Osteoblast (primary cell): Measurements from ENCODE around the gene MAML2. TPM values are rescaled to one million over a fixed set of nuclear protein-coding genes. Genes with fewer than 3 reads are reported as not detected.

ENCODE experiments used
- DNase-seq: peaks from one replicate; pipeline ENCODE4 v3.0.0; 2011; ENCODE audit warnings: low spot score, mixed read lengths; ENCODE audit not compliant: insufficient read length; ENCODE audit errors: missing footprints
- H2AFZ ChIP-seq: 2 replicates; pipeline ENCODE4 v1.6.0; 2011; ENCODE audit warnings: mild to moderate bottlenecking, low read length
- H3K27ac ChIP-seq: 2 replicates; pipeline ENCODE4 v1.5.1; 2011; ENCODE audit warnings: mild to moderate bottlenecking, low read depth, low read length, moderate library complexity
- H3K27me3 ChIP-seq: 2 replicates; pipeline ENCODE4 v1.6.0; 2012; ENCODE audit warnings: mild to moderate bottlenecking, control low read depth, inconsistent platforms, low read length, moderate library complexity; ENCODE audit not compliant: insufficient read depth
- H3K36me3 ChIP-seq: 2 replicates; pipeline ENCODE4 v1.5.1; 2011; ENCODE audit warnings: mild to moderate bottlenecking, low read length, control low read depth, moderate library complexity; ENCODE audit not compliant: insufficient read depth
- H3K4me1 ChIP-seq: 2 replicates; pipeline ENCODE4 v1.5.1; 2011; ENCODE audit warnings: mild to moderate bottlenecking, low read length, control low read depth, moderate library complexity; ENCODE audit not compliant: insufficient read depth
- H3K4me2 ChIP-seq: 2 replicates; pipeline ENCODE4 v1.6.0; 2011; ENCODE audit warnings: mild to moderate bottlenecking, low read length; ENCODE audit not compliant: insufficient read depth
- H3K4me3 ChIP-seq: fragments of 200-600 bp; sonication (generic); 3 replicates; pipeline ENCODE4 v1.5.1; 2012; ENCODE audit warnings: mild to moderate bottlenecking, low read length, inconsistent platforms; ENCODE audit not compliant: insufficient read depth
- H3K79me2 ChIP-seq: 2 replicates; pipeline ENCODE4 v1.6.0; 2012; ENCODE audit warnings: mild to moderate bottlenecking, low read length, control low read depth, inconsistent platforms; ENCODE audit not compliant: insufficient read depth
- H3K9me3 ChIP-seq: 2 replicates; pipeline ENCODE4 v1.5.1; 2011; ENCODE audit warnings: low read depth, low read length, control low read depth
- H4K20me1 ChIP-seq: 2 replicates; pipeline ENCODE4 v1.6.0; 2012; ENCODE audit warnings: mild to moderate bottlenecking, low read length, control low read depth; ENCODE audit not compliant: insufficient read depth
- total RNA-seq: library from RNA; depleted of rRNA; stranded (reverse); fragments of >200 nt; gene quantifications from 2 replicates; pipeline ENCODE4 v1.2.3, GENCODE V29; 2012
- TF ChIP-seq, protein P1 (sequence below): IDR thresholded peaks from 2 replicates; pipeline ENCODE4 v1.5.1; 2011; ENCODE audit warnings: mild to moderate bottlenecking, low read depth, low read length, moderate library complexity; ENCODE audit errors: extremely low read depth

Gene MAML2
- total RNA-seq, 1 donor = 17.4 TPM

DNA sequence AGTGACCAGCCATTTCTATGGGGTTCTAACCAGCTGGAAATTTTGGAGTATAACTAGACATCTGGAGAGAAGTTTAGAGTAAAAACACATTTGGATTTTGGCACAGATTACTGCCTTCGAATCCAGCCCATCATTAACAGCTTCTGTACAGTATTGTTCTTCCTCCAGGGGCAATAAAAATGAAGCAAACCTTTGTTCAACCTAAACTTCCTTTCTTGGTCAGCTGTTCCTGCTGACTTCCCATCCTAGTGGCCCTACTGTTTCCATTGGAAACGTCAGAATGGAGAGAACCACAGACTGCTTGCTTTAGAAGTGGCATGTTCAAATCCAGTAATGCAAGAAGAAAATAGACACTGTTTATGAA lies 215.4 kb downstream of the MAML2 start:
- H3K36me3 ChIP-seq = no peaks in the 10 kb centered on the region
- H3K4me3 ChIP-seq = no peak overlapping the region
- H3K9me3 ChIP-seq = no peaks in the 10 kb centered on the region
- no peak for DNase-seq
- TF ChIP-seq, protein P1, sequence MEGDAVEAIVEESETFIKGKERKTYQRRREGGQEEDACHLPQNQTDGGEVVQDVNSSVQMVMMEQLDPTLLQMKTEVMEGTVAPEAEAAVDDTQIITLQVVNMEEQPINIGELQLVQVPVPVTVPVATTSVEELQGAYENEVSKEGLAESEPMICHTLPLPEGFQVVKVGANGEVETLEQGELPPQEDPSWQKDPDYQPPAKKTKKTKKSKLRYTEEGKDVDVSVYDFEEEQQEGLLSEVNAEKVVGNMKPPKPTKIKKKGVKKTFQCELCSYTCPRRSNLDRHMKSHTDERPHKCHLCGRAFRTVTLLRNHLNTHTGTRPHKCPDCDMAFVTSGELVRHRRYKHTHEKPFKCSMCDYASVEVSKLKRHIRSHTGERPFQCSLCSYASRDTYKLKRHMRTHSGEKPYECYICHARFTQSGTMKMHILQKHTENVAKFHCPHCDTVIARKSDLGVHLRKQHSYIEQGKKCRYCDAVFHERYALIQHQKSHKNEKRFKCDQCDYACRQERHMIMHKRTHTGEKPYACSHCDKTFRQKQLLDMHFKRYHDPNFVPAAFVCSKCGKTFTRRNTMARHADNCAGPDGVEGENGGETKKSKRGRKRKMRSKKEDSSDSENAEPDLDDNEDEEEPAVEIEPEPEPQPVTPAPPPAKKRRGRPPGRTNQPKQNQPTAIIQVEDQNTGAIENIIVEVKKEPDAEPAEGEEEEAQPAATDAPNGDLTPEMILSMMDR = no peak
- H2AFZ ChIP-seq = no peak overlapping the region
- H3K27me3 ChIP-seq = no peaks in the 10 kb centered on the region
- H3K27ac ChIP-seq = no peak overlapping the region
- peaks cover 51% of the 10 kb centered on the region for H3K79me2 ChIP-seq
- peaks cover 4% of the 10 kb centered on the region for H3K4me1 ChIP-seq
- peaks cover 3% of the 10 kb centered on the region for H4K20me1 ChIP-seq
- H3K4me2 ChIP-seq = no peak overlapping the region

- no peak overlapping the region for H3K27ac ChIP-seq
- no peaks in the 10 kb centered on the region for H3K36me3 ChIP-seq
- no peak for DNase-seq
- H3K4me2 ChIP-seq = no peak overlapping the region
- H4K20me1 ChIP-seq = peaks cover 6% of the 10 kb centered on the region
- H3K9me3 ChIP-seq = no peaks in the 10 kb centered on the region
- H3K4me1 ChIP-seq = peaks cover 4% of the 10 kb centered on the region
- peaks cover 50% of the 10 kb centered on the region for H3K79me2 ChIP-seq
- H3K4me3 ChIP-seq = no peak overlapping the region
- H3K27me3 ChIP-seq = no peaks in the 10 kb centered on the region
- H2AFZ ChIP-seq = no peak overlapping the region
- TF ChIP-seq, protein P1 = no peak
Observed at GRCh38 chr11:96126917-96127595, 215.9 kb downstream of the MAML2 start.

- H4K20me1 ChIP-seq = peaks cover 6% of the 10 kb centered on the region
Observed at GRCh38 chr11:96125400-96125799, 217.6 kb downstream of the MAML2 start.

GRCh38 chr11:96124155-96124554 lies 218.8 kb downstream of the MAML2 start:
- H3K79me2 ChIP-seq = peaks cover 58% of the 10 kb centered on the region
- H3K4me3 ChIP-seq = no peak overlapping the region
- H3K9me3 ChIP-seq = no peaks in the 10 kb centered on the region
- peaks cover 6% of the 10 kb centered on the region for H4K20me1 ChIP-seq
- TF ChIP-seq, protein P1 = no peak
- H3K27ac ChIP-seq = no peak overlapping the region
- no peak overlapping the region for H2AFZ ChIP-seq
- no peak overlapping the region for H3K4me2 ChIP-seq
- DNase-seq = peak; percentile 22
- H3K36me3 ChIP-seq = peaks cover 3% of the 10 kb centered on the region
- no peaks in the 10 kb centered on the region for H3K27me3 ChIP-seq
- peaks cover 4% of the 10 kb centered on the region for H3K4me1 ChIP-seq

More at GRCh38 chr11:96125400-96125799, 217.6 kb downstream of the MAML2 start:
- peaks cover under 1% of the 10 kb centered on the region for H3K36me3 ChIP-seq
- H3K4me2 ChIP-seq = no peak overlapping the region
- no peaks in the 10 kb centered on the region for H3K27me3 ChIP-seq
- TF ChIP-seq, protein P1 = no peak
- H3K4me3 ChIP-seq = no peak overlapping the region
- H3K79me2 ChIP-seq = peaks cover 54% of the 10 kb centered on the region
- H3K4me1 ChIP-seq = peaks cover 4% of the 10 kb centered on the region
- no peak overlapping the region for H2AFZ ChIP-seq
- no peaks in the 10 kb centered on the region for H3K9me3 ChIP-seq
- H3K27ac ChIP-seq = no peak overlapping the region
- DNase-seq = no peak
